ENCODE results near the gene BRAP. TPM values are rescaled to one million over a fixed set of nuclear protein-coding genes. Genes with fewer than 3 reads are reported as not detected.

The BRAP gene
- total RNA-seq (2014; rRNA removed) (18.0 and 24.7 TPM in 2 replicates), Bru-seq, nascent RNA (percentile 78 among the genes with signal in this experiment), BruChase-seq, experiment 1, labeled RNA remaining after a 6-hour chase (percentile 79 among the genes with signal in this experiment), BruChase-seq, experiment 2, labeled RNA remaining after a 2-hour chase (percentile 78 among the genes with signal in this experiment)
- long read RNA-seq, full-length matches to known transcripts: 104 of 157 reads
- long read RNA-seq, partial matches to known transcripts: 17 of 157 reads
- long read RNA-seq, other reads (novel, unspliced or antisense): 36 of 157 reads

- DNase-seq (peak; percentile 98), ATAC-seq (peak; percentile 95)
- Histone ChIP-seq H3K4me1 (ENCODE audit: insufficient read depth, low read length) (peaks cover 16% of the 10 kb centered on the region), H3K4me3 (ENCODE audit: low read length) (peak within 1 kb of the TSS; percentile 86), H2AFZ (ENCODE audit: low read length) (peak within 1 kb of the TSS; percentile 84), H3K9ac (ENCODE audit: low read length) (peak within 1 kb of the TSS; percentile 90), H3K9me2 (replicated peaks; ENCODE audit: low read length) (no peaks in the 10 kb centered on the region), H4K20me1 (ENCODE audit: low read length) (no peaks in the 10 kb centered on the region), H3K9me3 (ENCODE audit: low read length) (no peaks in the 10 kb centered on the region), H3F3A (ENCODE audit: low read length, unreplicated experiment) (no peaks in the 10 kb centered on the region), H3K27ac (ENCODE audit: low read length) (peak within 1 kb of the TSS; percentile 48), H3K4me2 (ENCODE audit: low read length) (peak within 1 kb of the TSS; percentile 90), H3K27me3 (ENCODE audit: low read length) (no peaks in the 10 kb centered on the region), H3K36me3 (ENCODE audit: low read depth, low read length) (peaks cover 19% of the 10 kb centered on the region), H3K79me2 (ENCODE audit: low read length) (peaks cover 51% of the 10 kb centered on the region)
- TF ChIP-seq, protein P1, sequence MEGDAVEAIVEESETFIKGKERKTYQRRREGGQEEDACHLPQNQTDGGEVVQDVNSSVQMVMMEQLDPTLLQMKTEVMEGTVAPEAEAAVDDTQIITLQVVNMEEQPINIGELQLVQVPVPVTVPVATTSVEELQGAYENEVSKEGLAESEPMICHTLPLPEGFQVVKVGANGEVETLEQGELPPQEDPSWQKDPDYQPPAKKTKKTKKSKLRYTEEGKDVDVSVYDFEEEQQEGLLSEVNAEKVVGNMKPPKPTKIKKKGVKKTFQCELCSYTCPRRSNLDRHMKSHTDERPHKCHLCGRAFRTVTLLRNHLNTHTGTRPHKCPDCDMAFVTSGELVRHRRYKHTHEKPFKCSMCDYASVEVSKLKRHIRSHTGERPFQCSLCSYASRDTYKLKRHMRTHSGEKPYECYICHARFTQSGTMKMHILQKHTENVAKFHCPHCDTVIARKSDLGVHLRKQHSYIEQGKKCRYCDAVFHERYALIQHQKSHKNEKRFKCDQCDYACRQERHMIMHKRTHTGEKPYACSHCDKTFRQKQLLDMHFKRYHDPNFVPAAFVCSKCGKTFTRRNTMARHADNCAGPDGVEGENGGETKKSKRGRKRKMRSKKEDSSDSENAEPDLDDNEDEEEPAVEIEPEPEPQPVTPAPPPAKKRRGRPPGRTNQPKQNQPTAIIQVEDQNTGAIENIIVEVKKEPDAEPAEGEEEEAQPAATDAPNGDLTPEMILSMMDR (conservative IDR thresholded peaks at IDR 0.05; ENCODE audit: low read depth, low read length): no peak
- TF ChIP-seq EZH2 (IDR thresholded peaks at IDR 0.05; ENCODE audit: low read length, unreplicated experiment) (no peak), EZH2phosphoT487 (IDR thresholded peaks at IDR 0.05; ENCODE audit: borderline replicate concordance, low read length) (no peak)
- TSS peak; percentile 86 for BruUV-seq (replicated peaks)
- intact Hi-C loops (cut with micrococcal nuclease): no loop called here
- POLR2A ChIA-PET (ENCODE audit: unreplicated experiment): interaction anchor here (0.7 kb wide), 1 partner anchor 165 kb away, joined by 11 read pairs; no protein-coding TSS in a partner anchor
- CTCF ChIA-PET: interaction anchor here (0.5 to 1.4 kb wide), 3 partner anchors 127 to 234 kb away, joined by 3 to 7 read pairs (median 3); no protein-coding TSS in a partner anchor
These were observed at the start of gene BRAP, which contains the start of gene ACAD10 for GRCh38 chr12:111685811-111686573. TSS of gene BRAP (minus strand) at chr12:111685956. CDS start at chr12:111685792, 164 bp downstream. TSS of gene ACAD10 (plus strand) at chr12:111686053. CDS start at chr12:111692710, 6,657 bp downstream.

DNA sequence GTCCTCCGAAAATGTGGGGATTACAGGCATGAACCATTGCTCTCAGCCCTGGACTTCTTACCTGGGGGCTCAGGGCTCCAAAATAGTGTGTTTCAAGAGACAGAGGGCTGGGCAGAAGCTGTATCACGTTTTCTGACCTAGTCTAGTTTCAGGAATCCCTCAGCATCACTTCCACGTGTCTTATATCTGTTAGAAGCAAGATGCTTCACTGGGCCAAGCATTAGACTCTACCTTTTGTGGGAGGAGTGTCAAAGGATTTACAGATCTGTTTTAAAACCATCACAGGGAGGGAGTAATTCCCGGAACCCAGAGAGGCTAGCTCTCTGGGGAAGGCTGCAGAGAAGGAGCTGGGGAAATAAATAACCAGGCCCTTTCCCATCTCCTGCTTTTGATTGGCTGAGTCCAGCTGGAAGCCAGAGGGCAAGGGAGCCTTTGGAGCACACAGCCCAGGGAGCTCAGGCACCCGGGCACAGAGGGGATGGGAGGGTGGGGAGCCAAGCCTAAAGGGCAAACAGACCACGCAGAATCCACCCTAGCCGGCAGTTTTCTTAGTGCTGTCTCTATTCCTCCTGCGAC is 47.7 kb upstream of the BRAP start:
- Histone ChIP-seq H3K4me2 (ENCODE audit: low read length) (no peak overlapping the region), H3K9me3 (ENCODE audit: low read length) (no peaks in the 10 kb centered on the region), H3K36me3 (ENCODE audit: low read depth, low read length) (peaks cover 3% of the 10 kb centered on the region; the same call in 1 of the 2 replicates), H3K27ac (ENCODE audit: low read length) (no peak overlapping the region), H4K20me1 (ENCODE audit: low read length) (no peaks in the 10 kb centered on the region), H3K4me1 (ENCODE audit: insufficient read depth, low read length) (no peaks in the 10 kb centered on the region), H3K9me2 (replicated peaks; ENCODE audit: low read length) (no peaks in the 10 kb centered on the region), H3K4me3 (ENCODE audit: low read length) (no peak overlapping the region), H3K27me3 (ENCODE audit: low read length) (no peaks in the 10 kb centered on the region), H2AFZ (ENCODE audit: low read length) (no peak overlapping the region), H3K9ac (ENCODE audit: low read length) (no peak overlapping the region), H3F3A (ENCODE audit: low read length, unreplicated experiment) (no peaks in the 10 kb centered on the region), H3K79me2 (ENCODE audit: low read length) (no peaks in the 10 kb centered on the region)
- intact Hi-C loops (cut with micrococcal nuclease): no loop called here
- no TSS peak for BruUV-seq (replicated peaks)
- ATAC-seq: no peak
- DNase-seq: no peak
- ChIA-PET POLR2A (ENCODE audit: unreplicated experiment) (no interaction called here), CTCF (no interaction called here)
- TF ChIP-seq, protein P1 (conservative IDR thresholded peaks at IDR 0.05; ENCODE audit: low read depth, low read length): no peak
- TF ChIP-seq EZH2 (IDR thresholded peaks at IDR 0.05; ENCODE audit: low read length, unreplicated experiment) (no peak), EZH2phosphoT487 (IDR thresholded peaks at IDR 0.05; ENCODE audit: borderline replicate concordance, low read length) (no peak)
